OCI-LY1 (cell line): ENCODE data around the gene SLC9C2.
A peak's percentile ranks its signal among the peaks of the same experiment; 100 is the strongest.
"Not testable (repeated sequence)": the region's sequence is repeated elsewhere in the genome, so short reads cannot be mapped to it uniquely, and the experiment has no call there.

Experiments
- H2AFZ ChIP-seq: fragments of 200-600 bp; sonication (generic), shearing (Covaris generic); 2 replicates; pipeline ENCODE4 v1.6.0; 2014; ENCODE audit warnings: antibody characterized with exemption, mild to moderate bottlenecking, low read length
- H3F3A ChIP-seq: fragments of 200-600 bp; sonication (generic), shearing (Covaris generic); 2 replicates; pipeline ENCODE4 v1.6.0; 2014; ENCODE audit warnings: mild to moderate bottlenecking, antibody characterized with exemption, low read length, moderate library complexity; ENCODE audit not compliant: insufficient read depth
- H3K27ac ChIP-seq: fragments of 200-600 bp; sonication (generic); 2 replicates; pipeline ENCODE4 v1.5.1; 2014; ENCODE audit warnings: low read length, mixed run types, mild to moderate bottlenecking, low read depth; ENCODE audit not compliant: poor library complexity, severe bottlenecking
- H3K27me3 ChIP-seq: fragments of 200-600 bp; sonication (generic); 2 replicates; pipeline ENCODE4 v1.6.0; 2014; ENCODE audit warnings: antibody characterized with exemption, mild to moderate bottlenecking, low read length, moderate library complexity; ENCODE audit not compliant: insufficient read depth
- H3K36me3 ChIP-seq: fragments of 200-600 bp; sonication (generic); 2 replicates; pipeline ENCODE4 v1.6.1; 2014; ENCODE audit warnings: mild to moderate bottlenecking, antibody characterized with exemption, low read length, moderate library complexity, mixed read lengths; ENCODE audit not compliant: insufficient read depth
- H3K4me1 ChIP-seq: fragments of 200-600 bp; sonication (generic); 2 replicates; pipeline ENCODE4 v1.5.1; 2014; ENCODE audit warnings: mild to moderate bottlenecking, low read length, moderate library complexity; ENCODE audit not compliant: insufficient read depth, severe bottlenecking
- H3K4me2 ChIP-seq: fragments of 200-600 bp; sonication (generic), shearing (Covaris generic); 2 replicates; pipeline ENCODE4 v1.6.1; 2014; ENCODE audit warnings: low read length
- H3K4me3 ChIP-seq: fragments of 200-600 bp; sonication (generic); 2 replicates; pipeline ENCODE4 v1.5.1; 2014; ENCODE audit warnings: low read length, low read depth, mild to moderate bottlenecking, mixed read lengths; ENCODE audit not compliant: poor library complexity, severe bottlenecking
- H3K79me2 ChIP-seq: fragments of 200-600 bp; shearing (Covaris generic); 2 replicates; pipeline ENCODE4 v1.6.1; 2016; ENCODE audit warnings: mixed run types, low read length, mixed read lengths; ENCODE audit not compliant: insufficient read depth
- H3K9ac ChIP-seq: fragments of 200-600 bp; sonication (generic), shearing (Covaris generic); 2 replicates; pipeline ENCODE4 v1.6.1; 2014; ENCODE audit warnings: mild to moderate bottlenecking, low read length, mixed read lengths
- H3K9me2 ChIP-seq: fragments of 200-600 bp; sonication (generic), shearing (Covaris generic); 2 replicates; pipeline ENCODE4 v1.6.1; 2014; ENCODE audit warnings: low read depth, mild to moderate bottlenecking, low read length, mixed read lengths
- H3K9me3 ChIP-seq: fragments of 200-600 bp; shearing (Covaris generic); 2 replicates; pipeline ENCODE4 v1.6.1; 2014; ENCODE audit warnings: low read length, mixed read lengths
- H4K20me1 ChIP-seq: fragments of 200-600 bp; sonication (generic), shearing (Covaris generic); 2 replicates; pipeline ENCODE4 v1.6.0; 2016; ENCODE audit warnings: mild to moderate bottlenecking, low read length; ENCODE audit not compliant: insufficient read depth
- CTCF ChIP-seq: fragments of 200-600 bp; sonication (generic), shearing (Covaris generic); IDR thresholded peaks from 2 replicates; pipeline ENCODE4 v1.5.1; 2017; ENCODE audit warnings: mild to moderate bottlenecking, antibody characterized with exemption, low read length, moderate library complexity, mixed read lengths
- EZH2 ChIP-seq: fragments of 200-600 bp; sonication (generic), shearing (Covaris generic); IDR thresholded peaks from 2 replicates; pipeline ENCODE4 v1.8.0; 2017; ENCODE audit warnings: borderline replicate concordance, mixed run types, mild to moderate bottlenecking, antibody characterized with exemption, low read length, moderate library complexity, mixed read lengths

Gene SLC9C2

DNA sequence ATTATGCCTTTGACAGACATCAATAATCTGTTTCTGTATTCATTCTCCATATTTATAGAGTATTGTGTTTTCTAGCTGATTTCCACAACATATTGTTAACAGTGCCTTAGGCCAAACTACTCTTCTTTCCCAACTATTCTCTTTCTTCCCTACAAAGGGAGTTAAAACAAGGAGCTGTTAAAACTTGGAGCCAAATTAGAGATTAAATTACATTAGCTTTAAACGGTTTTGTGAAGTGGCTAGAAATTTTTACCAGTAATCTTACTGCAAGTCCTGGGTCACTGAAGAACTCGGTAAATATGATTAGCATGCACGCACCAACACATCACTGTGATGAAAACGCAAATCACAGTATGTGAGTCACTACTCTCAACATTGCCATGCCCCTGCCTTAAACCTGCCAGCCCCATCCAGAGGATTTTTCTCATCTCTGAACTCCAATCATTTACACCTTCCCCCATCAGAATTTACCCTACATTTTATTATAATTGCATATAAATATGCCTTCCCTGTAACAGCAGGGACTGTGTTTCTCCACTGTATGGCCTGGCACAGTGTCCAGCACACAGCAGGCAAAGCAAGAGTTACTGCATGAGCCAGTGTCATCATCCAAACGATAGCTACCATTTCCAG, 127.2 kb downstream of the SLC9C2 start:
- no peak overlapping the region for H2AFZ ChIP-seq
- no peaks in the 10 kb centered on the region for H4K20me1 ChIP-seq
- no peaks in the 10 kb centered on the region for H3K9me2 ChIP-seq
- peak overlapping the region; percentile 89 for H3K4me2 ChIP-seq
- H3K27me3 ChIP-seq, result no peaks in the 10 kb centered on the region
- peaks cover 42% of the 10 kb centered on the region for H3K4me1 ChIP-seq
- peaks cover 20% of the 10 kb centered on the region for H3K36me3 ChIP-seq
- peak overlapping the region; percentile 98 for H3K4me3 ChIP-seq
- H3K79me2 ChIP-seq, result peaks cover 11% of the 10 kb centered on the region
- no peaks in the 10 kb centered on the region for H3K9me3 ChIP-seq
- no peaks in the 10 kb centered on the region for H3F3A ChIP-seq
- no peak overlapping the region for H3K27ac ChIP-seq
- peak overlapping the region; percentile 87 for H3K9ac ChIP-seq
- no peak for TF ChIP-seq EZH2
- no peak for TF ChIP-seq CTCF

GRCh38 chr1:173474780-173475421, 128.0 kb downstream of the SLC9C2 start:
- peaks cover 11% of the 10 kb centered on the region for H3K79me2 ChIP-seq
- H2AFZ ChIP-seq, result not testable (repeated sequence)

DNA sequence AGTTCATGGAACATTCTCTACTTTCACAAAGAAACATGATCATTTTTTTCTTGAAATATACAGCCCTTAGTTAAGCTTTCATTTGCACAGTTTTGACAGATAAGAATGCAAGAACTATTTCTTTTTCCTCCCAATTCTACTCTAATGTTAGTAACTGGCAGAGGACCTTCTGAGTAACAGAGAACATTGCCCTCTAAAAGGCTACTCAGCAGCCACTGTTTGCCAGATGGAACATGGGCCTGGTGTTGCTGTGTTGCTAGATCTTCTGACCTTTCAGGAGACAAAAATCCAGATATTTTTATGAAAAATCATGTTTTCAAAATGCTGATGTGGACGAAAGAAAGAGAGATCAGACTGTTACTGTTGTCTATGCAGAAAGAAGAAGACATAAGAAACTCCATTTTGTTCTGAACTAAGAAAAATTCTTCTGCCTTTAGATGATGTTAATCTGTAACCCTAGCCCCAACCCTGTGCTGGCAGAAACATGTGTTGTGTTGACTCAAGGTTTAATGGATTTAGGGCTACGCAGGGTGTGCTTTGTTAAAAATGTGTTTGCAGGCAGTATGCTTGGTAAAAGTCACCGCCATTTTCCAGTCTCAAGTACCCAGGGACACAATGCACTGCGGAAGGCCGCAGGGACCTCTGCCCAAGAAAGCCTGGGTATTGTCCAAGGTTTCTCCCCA, 128.6 kb downstream of the SLC9C2 start:
- TF ChIP-seq CTCF (no peak), EZH2 (no peak)
- Histone ChIP-seq H3F3A (no peaks in the 10 kb centered on the region), H3K9me3 (0 out of 2 replicates have a peak, but pooled peaks cover 4% of the 10 kb centered on the region), H4K20me1 (no peaks in the 10 kb centered on the region), H3K4me3 (no peak overlapping the region), H3K9me2 (no peaks in the 10 kb centered on the region), H3K27ac (no peak overlapping the region), H3K36me3 (peaks cover 15% of the 10 kb centered on the region; the same call in 1 of the 2 replicates), H3K79me2 (peaks cover 11% of the 10 kb centered on the region), H3K4me1 (peaks cover 33% of the 10 kb centered on the region), H3K27me3 (no peaks in the 10 kb centered on the region), H3K9ac (no peak overlapping the region), H3K4me2 (no peak overlapping the region), H2AFZ (no peak overlapping the region)

More at GRCh38 chr1:173474780-173475421, 128.0 kb downstream of the SLC9C2 start:
- not testable (repeated sequence) for H3K9me2 ChIP-seq, H3K27me3 ChIP-seq, H3F3A ChIP-seq, H3K27ac ChIP-seq, H4K20me1 ChIP-seq, H3K9ac ChIP-seq, H3K9me3 ChIP-seq
- H3K4me2 ChIP-seq, result peak overlapping the region; percentile 89
- H3K4me1 ChIP-seq, result peaks cover 39% of the 10 kb centered on the region
- peak overlapping the region; percentile 98 for H3K4me3 ChIP-seq
- peaks cover 20% of the 10 kb centered on the region for H3K36me3 ChIP-seq
